AG10803 (cell line): Measurements from ENCODE around the gene GLIS1.

ENCODE experiments used
- DNase-seq: peaks from one replicate; pipeline ENCODE4 v3.0.0; 2010; ENCODE audit warnings: low read depth
- H3K4me3 ChIP-seq: 2 replicates; pipeline ENCODE4 v1.5.1; 2011; ENCODE audit warnings: mild to moderate bottlenecking, low read length, control low read depth
- CTCF ChIP-seq: conservative IDR thresholded peaks from 2 replicates; pipeline ENCODE4 v1.5.1; 2011; ENCODE audit warnings: mild to moderate bottlenecking, low read length, control low read depth, inconsistent platforms

The GLIS1 gene

GRCh38 chr1:53655931-53656746 lies 82.8 kb downstream of the GLIS1 start:
- H3K4me3 ChIP-seq, result 0 out of 2 replicates have a peak overlapping the region, but pooled peaks have one; percentile 5
- no peak; the same call in 1 of the 2 replicates for TF ChIP-seq CTCF
- DNase-seq, result peak; percentile 95

GRCh38 chr1:53654216-53655210 lies 84.5 kb downstream of the GLIS1 start:
- no peak overlapping the region for H3K4me3 ChIP-seq
- TF ChIP-seq CTCF, result no peak
- peak; percentile 71 for DNase-seq

GRCh38 chr1:53653631-53654030 lies 85.3 kb downstream of the GLIS1 start:
- DNase-seq, result no peak
- no peak overlapping the region for H3K4me3 ChIP-seq
- TF ChIP-seq CTCF, result no peak

GRCh38 chr1:53653200-53653575 lies 85.8 kb downstream of the GLIS1 start:
- DNase-seq, result no peak
- H3K4me3 ChIP-seq, result no peak overlapping the region
- TF ChIP-seq CTCF, result no peak

GRCh38 chr1:53652441-53653199 lies 86.3 kb downstream of the GLIS1 start:
- DNase-seq, result no peak
- TF ChIP-seq CTCF, result no peak

GRCh38 chr1:53651356-53651755 lies 87.6 kb downstream of the GLIS1 start:
- H3K4me3 ChIP-seq, result no peak overlapping the region
- no peak for DNase-seq
- no peak for TF ChIP-seq CTCF

More at GRCh38 chr1:53652441-53653199, 86.3 kb downstream of the GLIS1 start:
- no peak overlapping the region for H3K4me3 ChIP-seq
